Spleen (tissue), 7 donors: Measurements from ENCODE around the gene SHMT2.

ENCODE experiments used
- POLR2A ChIP-seq, 3 donors: fragments of 450-650 bp; IDR thresholded peaks; one replicate each; pipeline ENCODE4 v1.5.1; 2017; ENCODE audit warnings: antibody characterized with exemption in 3 of 3, mild to moderate bottlenecking in 1 of 3
- POLR2AphosphoS5 ChIP-seq, 3 donors: sonication (generic); formaldehyde crosslinking; IDR thresholded peaks; one replicate each; pipeline ENCODE4 v1.5.1; 2017; ENCODE audit warnings: antibody characterized with exemption in 3 of 3
- TF ChIP-seq, protein P1 (sequence below), 11 experiments: fragments of 200-600 bp in 7 of 11; fragments of 450-650 bp in 4 of 11; sonication (generic) in 4 of 11; IDR thresholded peaks in 8 of 11; conservative IDR thresholded peaks in 3 of 11; 1 replicate in 7 of 11; 2 replicates in 4 of 11; pipeline versions ENCODE4 v1.4.0 to v1.8.0; 2016 to 2021; ENCODE audit warnings: antibody characterized with exemption in 11 of 11, inconsistent platforms in 4 of 11, mild to moderate bottlenecking in 1 of 11
- donor health status: DM: no; HTN: no; CAD: no; lungs with moderate emphysema.
- donor health status: DM: no; HTN: no; CAD: no.
- donor health status: DM: no; HTN: no; CAD: no.

DNA sequence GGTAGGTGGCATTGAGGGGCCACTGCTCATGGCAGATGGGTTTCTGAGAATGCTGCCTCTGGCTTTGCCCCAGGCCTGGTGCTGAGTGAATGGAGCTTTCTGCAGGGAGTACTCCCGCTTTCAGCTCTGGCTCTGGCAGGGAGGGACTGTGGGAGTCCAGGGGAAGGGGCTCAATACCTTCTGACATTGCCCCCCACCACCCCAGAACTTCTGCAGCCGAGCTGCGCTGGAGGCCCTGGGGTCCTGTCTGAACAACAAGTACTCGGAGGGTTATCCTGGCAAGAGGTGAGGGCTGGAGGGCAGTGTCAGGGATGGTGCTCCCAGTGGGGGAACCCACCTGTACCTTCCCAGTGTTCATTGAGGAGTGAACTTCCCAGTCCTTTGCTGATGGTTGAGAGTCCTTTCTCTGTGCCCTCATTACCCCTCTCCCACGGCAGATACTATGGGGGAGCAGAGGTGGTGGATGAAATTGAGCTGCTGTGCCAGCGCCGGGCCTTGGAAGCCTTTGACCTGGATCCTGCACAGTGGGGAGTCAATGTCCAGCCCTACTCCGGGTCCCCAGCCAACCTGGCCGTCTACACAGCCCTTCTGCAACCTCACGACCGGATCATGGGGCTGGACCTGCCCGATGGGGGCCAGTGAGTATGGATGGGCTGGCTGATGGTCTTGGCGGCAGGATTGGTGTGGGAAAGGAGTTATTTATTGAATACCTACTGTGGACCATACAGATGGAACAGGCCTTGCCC is 1.9 kb downstream of the SHMT2 start:
- TF ChIP-seq POLR2A (IDR thresholded peaks at IDR 0.05) (no peak), POLR2AphosphoS5 (IDR thresholded peaks at IDR 0.05) (no peak)
- TF ChIP-seq, protein P1, sequence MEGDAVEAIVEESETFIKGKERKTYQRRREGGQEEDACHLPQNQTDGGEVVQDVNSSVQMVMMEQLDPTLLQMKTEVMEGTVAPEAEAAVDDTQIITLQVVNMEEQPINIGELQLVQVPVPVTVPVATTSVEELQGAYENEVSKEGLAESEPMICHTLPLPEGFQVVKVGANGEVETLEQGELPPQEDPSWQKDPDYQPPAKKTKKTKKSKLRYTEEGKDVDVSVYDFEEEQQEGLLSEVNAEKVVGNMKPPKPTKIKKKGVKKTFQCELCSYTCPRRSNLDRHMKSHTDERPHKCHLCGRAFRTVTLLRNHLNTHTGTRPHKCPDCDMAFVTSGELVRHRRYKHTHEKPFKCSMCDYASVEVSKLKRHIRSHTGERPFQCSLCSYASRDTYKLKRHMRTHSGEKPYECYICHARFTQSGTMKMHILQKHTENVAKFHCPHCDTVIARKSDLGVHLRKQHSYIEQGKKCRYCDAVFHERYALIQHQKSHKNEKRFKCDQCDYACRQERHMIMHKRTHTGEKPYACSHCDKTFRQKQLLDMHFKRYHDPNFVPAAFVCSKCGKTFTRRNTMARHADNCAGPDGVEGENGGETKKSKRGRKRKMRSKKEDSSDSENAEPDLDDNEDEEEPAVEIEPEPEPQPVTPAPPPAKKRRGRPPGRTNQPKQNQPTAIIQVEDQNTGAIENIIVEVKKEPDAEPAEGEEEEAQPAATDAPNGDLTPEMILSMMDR (IDR thresholded peaks at IDR 0.05 in 8 of 11, conservative IDR thresholded peaks at IDR 0.05 in 3 of 11), result no peak
